ENCODE measurements around the gene UGT2B17. TPM values are rescaled to one million over a fixed set of nuclear protein-coding genes. Genes with fewer than 3 reads are reported as not detected.
"Not testable (repeated sequence)": the region's sequence is repeated elsewhere in the genome, so short reads cannot be mapped to it uniquely, and the experiment has no call there.

The UGT2B17 gene
- total and polyA plus RNA-seq, 4 donors: 1.3 to 17.2 (median 4.7) TPM; not detected in 1

GRCh38 chr4:68581383-68582338 is 5.5 kb upstream of the UGT2B17 start (continued):
- TF ChIP-seq ATF3 (IDR thresholded peaks at IDR 0.05) (peak; percentile 90), RAD21 (IDR thresholded peaks at IDR 0.05) (peak; percentile 41 to 51), FOXA1 (IDR thresholded peaks at IDR 0.05) (peak; percentile 57), YY1 (IDR thresholded peaks at IDR 0.05) (peak; percentile 71), GABPA (IDR thresholded peaks at IDR 0.05 in 1 of 2, conservative IDR thresholded peaks at IDR 0.05 in 1 of 2) (no peak), NR2F2 (IDR thresholded peaks at IDR 0.05) (no peak), RXRA (IDR thresholded peaks at IDR 0.05) (peak; percentile 86 to 89), FOXA2 (IDR thresholded peaks at IDR 0.05) (peak; percentile 61)

- Histone ChIP-seq H3K36me3 (ENCODE audit: control insufficient read depth in 4 of 4, insufficient read depth in 3 of 4, low read depth in 1 of 4, low read length in 3 of 4) (no peaks in the 10 kb centered on the region), H3K9me3 (ENCODE audit: control insufficient read depth in 4 of 4, low read length in 3 of 4) (no peaks in the 10 kb centered on the region), H3K4me3 (ENCODE audit: low read depth in 1 of 3, low read length in 3 of 3) (no peak overlapping the region), H3K4me1 (ENCODE audit: control insufficient read depth in 4 of 4, insufficient read depth in 4 of 4, low read length in 3 of 4) (peaks cover 4 to 16% (median 6%) of the 10 kb centered on the region in 4 donors), H3K27me3 (ENCODE audit: control insufficient read depth in 4 of 4, insufficient read depth in 4 of 4, low read length in 3 of 4) (no peaks in the 10 kb centered on the region), H3K9ac (ENCODE audit: low read depth in 1 of 2, low read length in 2 of 2) (no peak overlapping the region), H3K27ac (ENCODE audit: low read depth in 1 of 2, low read length in 2 of 2) (no peak overlapping the region)
- TF ChIP-seq HNF4G (IDR thresholded peaks at IDR 0.05) (no peak), MAX (IDR thresholded peaks at IDR 0.05) (no peak), GABPA (IDR thresholded peaks at IDR 0.05 in 1 of 2, conservative IDR thresholded peaks at IDR 0.05 in 1 of 2) (no peak), TAF1 (conservative IDR thresholded peaks at IDR 0.05) (no peak), ATF3 (IDR thresholded peaks at IDR 0.05) (no peak), NR2F2 (IDR thresholded peaks at IDR 0.05) (no peak), JUND (IDR thresholded peaks at IDR 0.05) (no peak), CTCF (IDR thresholded peaks at IDR 0.05; ENCODE audit: low read depth, low read length, missing input control) (no peak), REST (IDR thresholded peaks at IDR 0.05) (no peak), ZBTB33 (IDR thresholded peaks at IDR 0.05) (no peak), FOXA2 (IDR thresholded peaks at IDR 0.05) (no peak)
- 94% methylated on average over 3 of the region's 3 CpGs for WGBS
- no peak for DNase-seq (ENCODE audit: low spot score)
These were observed 1.5 kb upstream of the UGT2B17 start for GRCh38 chr4:68577590-68577989.

- H3K4me1 ChIP-seq (ENCODE audit: control insufficient read depth in 4 of 4, insufficient read depth in 4 of 4, low read length in 3 of 4); H3K4me3 ChIP-seq (ENCODE audit: low read depth in 1 of 3, low read length in 3 of 3); H3K36me3 ChIP-seq (ENCODE audit: control insufficient read depth in 4 of 4, insufficient read depth in 3 of 4, low read depth in 1 of 4, low read length in 3 of 4); H3K9me3 ChIP-seq (ENCODE audit: control insufficient read depth in 4 of 4, low read length in 3 of 4); H3K27me3 ChIP-seq (ENCODE audit: control insufficient read depth in 4 of 4, insufficient read depth in 4 of 4, low read length in 3 of 4); DNase-seq (ENCODE audit: low spot score); H3K9ac ChIP-seq (ENCODE audit: low read depth in 1 of 2, low read length in 2 of 2): not testable (repeated sequence)
- 73% methylated on average over 5 of the region's 5 CpGs for WGBS
- peak overlapping the region in 1 of 2 donors; percentile 7 for H3K27ac ChIP-seq (ENCODE audit: low read depth in 1 of 2, low read length in 2 of 2)
These were observed 486 bp downstream of the UGT2B17 start for GRCh38 chr4:68575636-68576035.
